Heart left ventricle (tissue), 13 donors: ENCODE data around the gene CRY2.

Source experiments
- POLR2A ChIP-seq, 2 donors: fragments of 450-650 bp; IDR thresholded peaks; one replicate each; pipeline ENCODE4 v1.6.1; 2017; ENCODE audit warnings: antibody characterized with exemption in 2 of 2, mild to moderate bottlenecking in 2 of 2, moderate library complexity in 2 of 2
- TF ChIP-seq, protein P1 (sequence below), 12 donors: fragments of 200-600 bp; sonication (generic) in 4 of 12; IDR thresholded peaks; one replicate each; pipeline versions ENCODE4 v1.5.0 to v1.8.0; 2018 to 2022; ENCODE audit warnings: antibody characterized with exemption in 12 of 12, mild to moderate bottlenecking in 5 of 12
- donor health status: ischemic (EF 13 %, LVEDD 7.1; RV severe dilation, severe dysfunction).
- donor health status: DM: no; HTN: yes; CAD: no.
- donor health status: DM: no; HTN: no; CAD: no.
- donor health status: ischemic (EF 25% LVEDD 6.9; RV normal size, moderate dysfunction).
- donor health status: ischemic (EF 25% LVEDD 5.7; RV mildly dilated, moderate dysfunction).
- donor health status: ischemic (EF 35%, LVEDD 5.7; RV mildly dilated, moderate dysfunction).
- donor health status: nonischemic (EF 11% LVEDD 7.7; RV severe dilation, severe dysfunction).
- donor health status: DM: yes; HTN: yes; CAD: no.
- donor health status: PGD.
- donor health status: ischemic (EF 29% LVEDD 5.4; RV normal size, mild dysfunction).
- donor health status: nonischemic (EF 23%, LVEDD 6.1; RV moderate dilation, normal function).

DNA sequence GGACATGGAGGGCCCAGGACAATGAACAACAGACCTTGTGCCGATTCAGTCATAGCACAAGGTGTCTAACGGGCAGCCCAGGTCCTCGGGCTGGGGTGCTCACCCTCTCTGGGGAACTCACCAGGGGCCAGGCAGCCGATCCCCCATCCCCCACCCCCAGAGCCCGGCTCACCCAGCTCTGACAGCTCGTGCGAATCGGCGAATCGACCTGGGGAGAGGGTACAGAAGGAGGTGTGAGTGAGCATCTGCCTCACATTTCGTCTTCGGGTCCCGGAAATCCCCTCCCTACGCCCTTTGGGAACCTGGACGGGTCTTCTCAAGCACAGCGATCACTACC lies 70.0 kb downstream of the CRY2 start:
- TF ChIP-seq, protein P1, sequence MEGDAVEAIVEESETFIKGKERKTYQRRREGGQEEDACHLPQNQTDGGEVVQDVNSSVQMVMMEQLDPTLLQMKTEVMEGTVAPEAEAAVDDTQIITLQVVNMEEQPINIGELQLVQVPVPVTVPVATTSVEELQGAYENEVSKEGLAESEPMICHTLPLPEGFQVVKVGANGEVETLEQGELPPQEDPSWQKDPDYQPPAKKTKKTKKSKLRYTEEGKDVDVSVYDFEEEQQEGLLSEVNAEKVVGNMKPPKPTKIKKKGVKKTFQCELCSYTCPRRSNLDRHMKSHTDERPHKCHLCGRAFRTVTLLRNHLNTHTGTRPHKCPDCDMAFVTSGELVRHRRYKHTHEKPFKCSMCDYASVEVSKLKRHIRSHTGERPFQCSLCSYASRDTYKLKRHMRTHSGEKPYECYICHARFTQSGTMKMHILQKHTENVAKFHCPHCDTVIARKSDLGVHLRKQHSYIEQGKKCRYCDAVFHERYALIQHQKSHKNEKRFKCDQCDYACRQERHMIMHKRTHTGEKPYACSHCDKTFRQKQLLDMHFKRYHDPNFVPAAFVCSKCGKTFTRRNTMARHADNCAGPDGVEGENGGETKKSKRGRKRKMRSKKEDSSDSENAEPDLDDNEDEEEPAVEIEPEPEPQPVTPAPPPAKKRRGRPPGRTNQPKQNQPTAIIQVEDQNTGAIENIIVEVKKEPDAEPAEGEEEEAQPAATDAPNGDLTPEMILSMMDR (IDR thresholded peaks at IDR 0.05), result no peak
- no peak for TF ChIP-seq POLR2A (IDR thresholded peaks at IDR 0.05)
